22Rv1 (cell line): ENCODE results near the gene VAT1.

Source experiments
- H3K27ac ChIP-seq: fragments of 450-650 bp; 2 replicates; pipeline ENCODE4 v1.5.1; 2017
- ZFX ChIP-seq: fragments of 450-650 bp; IDR thresholded peaks from 2 replicates; pipeline ENCODE4 v1.6.1; 2017; ENCODE audit warnings: antibody characterized with exemption, borderline replicate concordance
- TF ChIP-seq, protein P1 (sequence below): fragments of 450-650 bp; IDR thresholded peaks from 2 replicates; pipeline ENCODE4 v1.5.1; 2017; ENCODE audit warnings: mild to moderate bottlenecking

VAT1 gene

DNA sequence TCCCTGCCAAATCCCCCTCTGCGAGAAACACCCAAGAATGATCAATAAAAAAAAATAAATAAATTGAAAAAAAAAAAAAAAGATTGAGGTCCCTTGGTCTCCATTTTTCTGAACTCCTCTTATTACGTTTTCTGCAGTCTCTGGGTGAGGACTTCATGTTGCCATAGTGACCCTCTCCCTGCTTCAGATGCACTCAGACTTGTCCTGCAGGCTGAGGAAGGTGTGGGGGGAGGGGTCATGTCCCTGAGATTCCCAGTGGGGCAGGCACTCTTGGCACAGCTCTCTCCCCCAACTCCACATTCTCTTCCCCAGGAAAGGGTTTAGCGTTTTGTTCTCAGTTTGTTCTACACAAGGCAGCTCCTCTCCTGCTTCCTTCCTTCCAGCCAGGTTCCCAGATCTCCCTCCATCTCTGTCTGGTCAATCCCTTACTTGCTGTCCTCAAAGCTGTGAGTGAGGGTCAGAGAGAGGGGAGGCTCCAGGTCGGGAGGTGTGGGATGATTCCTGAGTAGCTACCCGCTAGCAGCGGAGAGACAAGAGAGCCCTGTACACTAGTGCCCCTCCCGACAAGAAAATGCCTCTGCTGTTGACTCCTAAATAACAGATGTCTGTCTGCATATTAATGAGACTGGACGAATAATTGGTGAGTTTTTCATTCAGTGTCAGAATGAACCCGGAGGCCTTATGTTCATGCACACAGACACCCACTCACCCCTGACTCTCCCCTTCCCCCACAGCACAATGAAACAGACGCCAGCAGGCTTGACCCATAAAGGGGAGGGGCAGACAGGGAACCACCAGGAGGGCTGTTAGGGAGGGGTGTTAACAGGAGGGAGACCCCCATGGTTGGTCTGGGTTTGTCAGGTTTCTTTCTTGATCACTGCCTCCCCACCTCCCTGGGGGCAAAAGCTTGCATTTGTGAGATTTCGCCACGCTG is 12.0 kb upstream of the VAT1 start:
- TF ChIP-seq, protein P1, sequence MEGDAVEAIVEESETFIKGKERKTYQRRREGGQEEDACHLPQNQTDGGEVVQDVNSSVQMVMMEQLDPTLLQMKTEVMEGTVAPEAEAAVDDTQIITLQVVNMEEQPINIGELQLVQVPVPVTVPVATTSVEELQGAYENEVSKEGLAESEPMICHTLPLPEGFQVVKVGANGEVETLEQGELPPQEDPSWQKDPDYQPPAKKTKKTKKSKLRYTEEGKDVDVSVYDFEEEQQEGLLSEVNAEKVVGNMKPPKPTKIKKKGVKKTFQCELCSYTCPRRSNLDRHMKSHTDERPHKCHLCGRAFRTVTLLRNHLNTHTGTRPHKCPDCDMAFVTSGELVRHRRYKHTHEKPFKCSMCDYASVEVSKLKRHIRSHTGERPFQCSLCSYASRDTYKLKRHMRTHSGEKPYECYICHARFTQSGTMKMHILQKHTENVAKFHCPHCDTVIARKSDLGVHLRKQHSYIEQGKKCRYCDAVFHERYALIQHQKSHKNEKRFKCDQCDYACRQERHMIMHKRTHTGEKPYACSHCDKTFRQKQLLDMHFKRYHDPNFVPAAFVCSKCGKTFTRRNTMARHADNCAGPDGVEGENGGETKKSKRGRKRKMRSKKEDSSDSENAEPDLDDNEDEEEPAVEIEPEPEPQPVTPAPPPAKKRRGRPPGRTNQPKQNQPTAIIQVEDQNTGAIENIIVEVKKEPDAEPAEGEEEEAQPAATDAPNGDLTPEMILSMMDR, result no peak
- TF ChIP-seq ZFX, result no peak
- H3K27ac ChIP-seq, result no peak overlapping the region

DNA sequence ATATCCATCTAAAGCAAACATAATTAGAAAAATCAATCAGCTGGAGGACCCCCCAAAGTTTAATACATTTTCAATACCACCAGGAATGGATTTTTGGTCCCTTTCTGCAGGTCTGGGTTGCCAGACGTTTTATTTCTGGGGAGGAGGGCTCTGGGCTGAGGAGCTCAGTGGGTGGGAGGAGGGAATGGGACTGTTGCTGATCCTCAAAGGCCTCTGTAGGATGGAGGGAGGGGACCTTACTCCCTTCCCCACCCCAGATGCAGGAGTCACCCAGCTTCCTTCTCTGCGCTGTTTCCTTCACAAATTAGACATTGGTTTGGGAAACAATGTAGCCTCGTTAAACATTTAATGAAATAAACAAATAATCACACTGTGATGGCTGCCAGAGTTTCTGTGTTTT is 9.5 kb upstream of the VAT1 start:
- TF ChIP-seq, protein P1, result no peak
- no peak for TF ChIP-seq ZFX
- no peak overlapping the region for H3K27ac ChIP-seq

DNA sequence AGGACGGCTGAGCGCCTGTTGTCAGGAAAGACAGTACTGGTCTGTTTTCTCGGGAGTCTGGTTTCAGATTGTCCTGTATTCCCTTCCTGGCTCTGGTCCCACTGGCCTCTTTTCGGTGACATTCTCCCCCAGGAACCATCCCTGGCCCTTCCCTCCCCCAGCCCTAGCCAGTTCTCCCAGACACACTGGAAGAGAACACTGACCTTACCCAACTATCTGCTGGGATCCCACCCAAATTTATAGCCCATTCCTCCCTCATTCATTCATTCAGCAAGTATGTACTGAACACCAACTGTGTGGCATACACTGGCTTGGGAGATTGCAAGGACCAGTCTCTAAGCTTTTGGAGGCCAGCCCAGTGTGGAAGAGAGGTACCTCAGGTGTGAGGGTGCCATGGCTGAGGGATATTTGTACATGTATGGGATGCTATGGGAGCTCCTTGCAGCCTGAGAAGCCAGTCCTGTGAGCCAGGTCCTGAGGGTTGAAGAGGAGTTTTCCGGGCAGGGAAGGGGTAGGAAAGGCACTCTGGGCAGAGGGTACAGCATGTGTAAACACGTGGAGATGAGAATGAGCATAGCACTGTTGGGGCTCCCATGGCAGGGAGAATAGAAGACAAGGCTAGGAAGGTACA is 8.1 kb upstream of the VAT1 start:
- no peak overlapping the region for H3K27ac ChIP-seq
- TF ChIP-seq, protein P1, result no peak
- TF ChIP-seq ZFX, result no peak

DNA sequence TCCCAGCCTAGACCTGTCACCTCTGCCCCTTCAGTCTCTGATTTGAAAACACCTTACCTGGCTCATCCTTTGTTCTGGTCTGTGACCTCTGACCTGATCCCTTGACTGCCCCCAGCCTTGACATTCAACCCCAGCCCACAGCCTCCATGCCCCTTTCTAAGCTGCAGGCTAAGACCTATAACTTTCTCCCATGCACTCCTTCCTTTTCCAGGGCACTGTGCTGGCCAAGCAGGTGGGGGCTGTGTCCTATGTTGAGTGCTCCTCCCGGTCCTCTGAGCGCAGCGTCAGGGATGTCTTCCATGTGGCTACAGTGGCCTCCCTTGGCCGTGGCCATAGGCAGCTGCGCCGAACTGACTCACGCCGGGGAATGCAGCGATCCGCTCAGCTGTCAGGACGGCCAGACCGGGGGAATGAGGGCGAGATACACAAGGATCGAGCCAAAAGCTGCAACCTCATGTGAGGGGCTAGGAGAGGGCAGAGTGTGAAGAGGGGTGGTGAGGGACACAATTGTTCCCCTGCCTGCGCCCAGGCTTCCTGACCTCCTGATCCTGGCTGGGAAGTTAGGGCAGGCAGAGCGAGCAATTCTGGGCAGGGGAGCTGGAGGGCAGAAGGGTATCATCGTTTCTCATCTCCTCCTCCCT is 6.2 kb upstream of the VAT1 start:
- TF ChIP-seq, protein P1, result no peak
- TF ChIP-seq ZFX, result no peak
- H3K27ac ChIP-seq, result no peak overlapping the region

DNA sequence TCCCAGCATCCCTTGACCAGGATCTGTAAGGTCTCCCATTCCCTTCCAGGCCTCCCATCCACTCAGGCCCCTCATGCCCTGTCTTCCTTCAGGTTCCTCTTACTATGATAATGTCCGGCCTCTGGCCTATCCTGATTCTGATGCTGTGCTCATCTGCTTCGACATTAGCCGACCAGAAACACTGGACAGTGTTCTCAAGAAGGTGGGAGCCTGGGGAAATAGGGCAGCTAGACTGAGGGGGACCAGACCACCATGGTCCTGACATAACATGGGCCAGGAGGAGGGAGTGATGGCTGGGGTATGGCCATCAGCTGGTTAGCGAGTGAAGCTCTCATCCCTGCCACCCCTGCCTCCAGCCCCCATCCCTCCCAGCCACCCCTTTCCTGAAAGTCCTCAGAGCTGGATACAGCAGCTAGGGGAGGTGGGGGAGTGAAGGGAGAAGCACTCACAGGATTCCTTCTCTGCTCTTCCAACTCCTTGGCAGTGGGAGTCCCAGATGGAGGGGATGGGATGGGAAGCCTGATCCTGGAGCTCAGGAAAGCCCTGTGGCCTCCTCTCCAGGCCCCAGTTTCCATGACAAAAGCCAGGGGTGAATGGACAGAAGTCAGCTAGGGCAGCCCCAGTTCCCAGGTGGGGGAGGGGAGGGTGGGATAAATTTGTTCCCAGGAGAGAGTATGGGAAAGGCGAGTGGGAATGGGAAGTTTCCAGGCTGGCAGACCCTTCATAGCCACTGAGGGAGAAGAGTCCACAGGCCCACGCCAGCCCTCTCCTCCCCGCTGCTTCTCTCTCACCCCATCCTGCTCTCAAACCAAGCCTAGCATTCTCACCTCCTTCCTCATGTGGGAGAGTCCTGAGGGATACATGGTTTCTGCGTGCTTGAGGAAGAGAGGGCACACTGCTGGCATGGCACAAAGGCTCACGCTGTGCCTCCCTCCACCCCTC is 5.2 kb upstream of the VAT1 start:
- TF ChIP-seq, protein P1, result no peak
- TF ChIP-seq ZFX, result no peak
- H3K27ac ChIP-seq, result no peak overlapping the region

DNA sequence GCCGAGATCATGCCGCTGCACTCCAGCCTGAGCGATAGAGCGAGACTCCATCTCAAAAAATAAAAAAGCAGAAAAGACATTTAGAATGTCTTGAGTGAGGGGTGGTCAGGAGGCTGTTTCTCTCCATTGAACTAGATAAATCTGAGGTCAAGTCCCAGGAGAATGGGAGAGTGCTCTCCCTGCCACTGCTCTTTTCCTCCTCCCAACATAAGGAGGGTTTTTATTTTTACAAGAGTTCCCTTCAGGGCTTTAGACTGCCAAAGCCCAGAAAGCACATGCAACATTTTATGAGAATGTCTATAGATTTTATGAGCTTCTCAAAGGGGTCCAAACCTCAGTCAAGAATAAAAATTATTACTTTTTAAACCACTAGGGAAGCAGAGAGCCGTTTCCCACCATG is 4.4 kb upstream of the VAT1 start:
- H3K27ac ChIP-seq, result no peak overlapping the region
- TF ChIP-seq, protein P1, result no peak
- TF ChIP-seq ZFX, result no peak
